Right forelimb (tissue), 1 donor: ENCODE data around the gene NEK8.
A peak's percentile ranks its signal among the peaks of the same experiment; 100 is the strongest.

Experiments
- DNase-seq: peaks from one replicate; pipeline ENCODE4 v3.0.0-alpha.2; 2018

Gene NEK8

DNA sequence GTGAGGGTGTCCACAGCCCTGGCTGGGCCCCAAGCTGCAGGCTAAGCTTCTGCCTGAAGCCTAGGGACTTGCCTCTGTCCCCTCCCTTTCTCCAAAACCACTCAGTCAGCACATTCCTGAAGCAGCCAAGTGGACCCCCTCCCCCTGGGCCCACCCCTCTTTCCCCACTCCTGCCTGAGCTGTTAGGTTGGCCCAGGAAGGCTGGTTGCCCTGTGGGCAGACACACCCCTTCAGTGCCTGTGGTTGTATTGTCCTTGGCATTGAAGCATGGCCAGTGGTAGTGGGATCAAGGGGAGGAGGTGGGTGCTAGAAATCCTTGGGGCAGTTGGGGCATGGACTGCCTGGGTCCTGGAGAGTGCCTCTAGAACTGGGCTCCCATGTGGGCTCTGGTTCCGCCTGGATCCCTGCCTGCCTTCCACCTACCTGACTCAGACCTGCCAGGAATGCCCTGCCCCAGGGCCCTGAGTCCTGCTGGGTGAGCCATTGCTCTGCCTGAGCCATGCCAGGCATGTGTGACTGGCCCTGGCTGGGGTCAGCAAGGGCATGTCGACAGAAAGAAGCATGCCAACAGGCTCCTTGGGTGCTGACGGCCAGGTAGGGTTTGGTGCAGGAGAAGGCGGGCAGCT is 17.3 kb downstream of the NEK8 start:
- DNase-seq = no peak

DNA sequence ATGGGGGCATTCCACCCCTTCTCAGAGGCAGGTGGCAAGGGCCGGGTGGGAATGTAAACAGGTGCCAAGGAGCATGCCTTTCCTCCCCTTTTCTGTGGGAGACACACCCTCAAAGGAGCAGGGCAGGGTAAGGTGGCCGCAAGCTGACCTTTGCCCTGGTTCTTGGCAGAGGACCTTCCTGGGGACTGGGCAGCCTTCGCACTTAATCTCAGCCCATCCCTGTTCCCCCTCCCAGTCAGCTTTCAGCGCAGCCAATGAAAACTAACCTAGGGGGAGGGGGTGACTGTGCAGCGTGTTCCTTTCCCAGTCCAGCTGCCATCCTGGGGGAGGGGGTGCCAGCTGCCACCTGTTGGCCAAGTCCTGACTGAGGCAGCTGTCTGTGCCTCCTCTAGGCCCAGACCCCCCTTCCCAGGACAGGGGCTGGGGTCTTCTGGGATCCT is 18.0 kb downstream of the NEK8 start:
- peak; percentile 80 for DNase-seq

DNA sequence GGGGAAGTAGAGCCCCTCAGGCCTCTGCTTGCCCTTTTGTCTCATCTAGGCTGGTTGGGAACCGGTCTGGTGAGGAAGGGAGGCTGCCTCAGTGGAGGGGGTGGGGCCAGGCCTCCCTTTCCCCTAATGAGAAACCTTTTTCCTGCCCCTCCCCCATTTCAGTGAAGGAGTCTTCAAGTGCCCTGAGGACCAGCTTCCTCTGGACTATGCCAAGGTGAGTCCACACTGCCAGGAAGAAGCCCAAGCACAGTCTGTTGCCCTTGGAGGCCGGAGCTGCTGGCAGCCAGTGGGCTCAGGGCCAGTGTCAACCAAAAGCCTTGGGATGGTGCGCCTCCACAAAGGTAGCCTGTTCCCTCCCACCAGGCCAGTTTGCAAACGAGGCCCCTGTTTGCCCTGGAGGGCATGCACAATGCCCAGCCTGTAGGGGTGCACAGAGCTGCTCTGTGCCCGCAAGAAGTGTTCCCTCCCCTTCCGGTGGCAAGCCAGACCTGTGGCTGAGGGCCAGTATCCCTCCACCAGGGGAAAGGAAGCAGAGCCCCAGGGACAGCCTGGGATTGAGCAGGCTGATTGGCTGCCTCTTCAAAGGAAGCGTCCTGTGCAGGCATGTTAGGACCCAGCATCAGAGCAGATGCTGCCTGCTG is 18.6 kb downstream of the NEK8 start:
- DNase-seq = peak; percentile 70

DNA sequence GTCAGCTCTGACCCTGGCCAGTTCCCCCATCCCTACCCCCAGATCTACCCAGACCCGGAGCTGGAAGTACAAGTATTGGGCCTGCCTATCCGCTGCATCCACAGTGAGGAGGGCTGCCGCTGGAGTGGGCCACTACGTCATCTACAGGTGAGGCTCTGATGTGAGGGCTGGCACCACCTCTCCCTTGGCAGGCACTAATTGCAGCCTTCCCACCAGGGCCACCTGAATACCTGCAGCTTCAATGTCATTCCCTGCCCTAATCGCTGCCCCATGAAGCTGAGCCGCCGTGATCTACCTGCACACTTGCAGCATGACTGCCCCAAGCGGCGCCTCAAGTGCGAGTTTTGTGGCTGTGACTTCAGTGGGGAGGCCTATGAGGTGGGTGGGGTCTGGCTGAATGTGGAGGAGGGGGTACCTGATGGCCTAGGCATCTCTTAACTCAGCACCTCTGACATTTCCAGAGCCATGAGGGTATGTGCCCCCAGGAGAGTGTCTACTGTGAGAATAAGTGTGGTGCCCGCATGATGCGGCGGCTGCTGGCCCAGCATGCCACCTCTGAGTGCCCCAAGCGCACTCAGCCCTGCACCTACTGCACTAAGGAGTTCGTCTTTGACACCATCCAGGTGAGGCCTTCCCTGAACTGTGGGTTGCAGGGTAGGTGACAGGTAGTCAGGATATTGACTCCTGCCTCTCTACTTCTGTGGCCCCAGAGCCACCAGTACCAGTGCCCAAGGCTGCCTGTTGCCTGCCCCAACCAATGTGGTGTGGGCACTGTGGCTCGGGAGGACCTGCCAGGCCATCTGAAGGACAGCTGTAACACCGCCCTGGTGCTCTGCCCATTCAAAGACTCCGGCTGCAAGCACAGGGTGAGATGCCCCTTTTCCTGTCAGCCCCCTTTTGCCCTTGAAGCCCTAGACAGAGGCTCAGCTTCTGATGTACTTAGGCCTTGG is 19.5 kb downstream of the NEK8 start:
- DNase-seq = no peak

DNA sequence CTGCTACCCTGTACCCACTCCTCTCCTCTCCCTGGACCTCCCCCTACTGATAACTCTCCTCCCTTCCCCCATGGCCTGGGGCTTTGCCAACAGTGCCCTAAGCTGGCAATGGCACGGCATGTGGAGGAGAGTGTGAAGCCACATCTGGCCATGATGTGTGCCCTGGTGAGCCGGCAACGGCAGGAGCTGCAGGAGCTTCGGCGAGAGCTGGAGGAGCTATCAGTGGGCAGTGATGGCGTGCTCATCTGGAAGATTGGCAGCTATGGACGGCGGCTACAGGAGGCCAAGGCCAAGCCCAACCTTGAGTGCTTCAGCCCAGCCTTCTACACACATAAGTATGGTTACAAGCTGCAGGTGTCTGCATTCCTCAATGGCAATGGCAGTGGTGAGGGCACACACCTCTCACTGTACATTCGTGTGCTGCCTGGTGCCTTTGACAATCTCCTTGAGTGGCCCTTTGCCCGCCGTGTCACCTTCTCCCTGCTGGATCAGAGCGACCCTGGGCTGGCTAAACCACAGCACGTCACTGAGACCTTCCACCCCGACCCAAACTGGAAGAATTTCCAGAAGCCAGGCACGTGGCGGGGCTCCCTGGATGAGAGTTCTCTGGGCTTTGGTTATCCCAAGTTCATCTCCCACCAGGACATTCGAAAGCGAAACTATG is 20.4 kb downstream of the NEK8 start:
- no peak for DNase-seq

DNA sequence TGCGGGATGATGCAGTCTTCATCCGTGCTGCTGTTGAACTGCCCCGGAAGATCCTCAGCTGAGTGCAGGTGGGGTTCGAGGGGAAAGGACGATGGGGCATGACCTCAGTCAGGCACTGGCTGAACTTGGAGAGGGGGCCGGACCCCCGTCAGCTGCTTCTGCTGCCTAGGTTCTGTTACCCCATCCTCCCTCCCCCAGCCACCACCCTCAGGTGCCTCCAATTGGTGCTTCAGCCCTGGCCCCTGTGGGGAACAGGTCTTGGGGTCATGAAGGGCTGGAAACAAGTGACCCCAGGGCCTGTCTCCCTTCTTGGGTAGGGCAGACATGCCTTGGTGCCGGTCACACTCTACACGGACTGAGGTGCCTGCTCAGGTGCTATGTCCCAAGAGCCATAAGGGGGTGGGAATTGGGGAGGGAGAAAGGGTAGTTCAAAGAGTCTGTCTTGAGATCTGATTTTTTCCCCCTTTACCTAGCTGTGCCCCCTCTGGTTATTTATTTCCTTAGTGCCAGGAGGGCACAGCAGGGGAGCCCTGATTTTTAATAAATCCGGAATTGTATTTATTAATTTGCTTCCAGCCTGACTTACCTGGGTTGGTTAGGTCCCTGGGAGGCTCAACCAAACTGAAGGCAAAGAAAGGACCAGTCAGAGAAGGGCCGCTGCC is 21.1 kb downstream of the NEK8 start:
- DNase-seq = no peak

DNA sequence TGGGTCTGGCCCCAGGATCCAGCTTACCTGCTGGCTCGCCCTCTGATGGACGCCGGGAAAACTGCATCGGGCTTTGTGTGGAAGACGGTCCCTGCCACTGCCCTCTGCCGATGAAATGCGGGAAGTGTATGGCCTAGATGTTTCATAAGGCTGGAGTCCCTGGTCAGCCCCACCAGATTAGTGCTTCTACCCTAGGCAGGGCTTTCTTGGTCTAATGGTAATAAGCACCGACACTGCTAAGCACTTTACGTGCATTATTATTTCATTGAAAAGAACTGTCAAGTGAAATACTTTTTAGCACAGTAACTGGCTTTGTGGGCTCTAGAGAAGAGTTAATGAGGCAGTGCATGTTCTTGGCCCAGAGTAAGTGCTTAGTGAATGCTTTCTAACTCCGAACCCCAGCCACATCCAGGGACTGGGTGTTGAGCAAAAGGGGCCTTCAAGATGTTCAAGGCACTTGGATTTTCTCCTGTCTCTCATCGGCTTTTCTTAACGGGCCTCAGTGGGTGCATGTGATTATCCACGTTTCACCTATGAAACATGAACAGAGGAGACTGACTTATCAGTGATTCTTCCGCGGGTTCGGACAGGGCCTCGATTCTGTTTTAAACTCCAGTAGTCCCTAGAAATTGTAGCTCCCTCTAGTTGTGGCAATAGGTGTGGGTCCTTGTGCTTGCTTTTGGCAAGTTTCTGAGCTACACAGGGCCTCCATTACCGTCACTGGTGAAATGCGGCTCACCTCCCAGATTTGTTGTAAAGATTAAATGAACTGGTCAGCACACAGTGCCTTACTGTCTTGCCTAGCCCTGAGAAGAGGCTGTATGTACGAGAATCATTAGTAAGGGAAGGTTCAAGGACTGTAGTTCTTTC is 21.8 kb downstream of the NEK8 start:
- DNase-seq = peak; percentile 90

DNA sequence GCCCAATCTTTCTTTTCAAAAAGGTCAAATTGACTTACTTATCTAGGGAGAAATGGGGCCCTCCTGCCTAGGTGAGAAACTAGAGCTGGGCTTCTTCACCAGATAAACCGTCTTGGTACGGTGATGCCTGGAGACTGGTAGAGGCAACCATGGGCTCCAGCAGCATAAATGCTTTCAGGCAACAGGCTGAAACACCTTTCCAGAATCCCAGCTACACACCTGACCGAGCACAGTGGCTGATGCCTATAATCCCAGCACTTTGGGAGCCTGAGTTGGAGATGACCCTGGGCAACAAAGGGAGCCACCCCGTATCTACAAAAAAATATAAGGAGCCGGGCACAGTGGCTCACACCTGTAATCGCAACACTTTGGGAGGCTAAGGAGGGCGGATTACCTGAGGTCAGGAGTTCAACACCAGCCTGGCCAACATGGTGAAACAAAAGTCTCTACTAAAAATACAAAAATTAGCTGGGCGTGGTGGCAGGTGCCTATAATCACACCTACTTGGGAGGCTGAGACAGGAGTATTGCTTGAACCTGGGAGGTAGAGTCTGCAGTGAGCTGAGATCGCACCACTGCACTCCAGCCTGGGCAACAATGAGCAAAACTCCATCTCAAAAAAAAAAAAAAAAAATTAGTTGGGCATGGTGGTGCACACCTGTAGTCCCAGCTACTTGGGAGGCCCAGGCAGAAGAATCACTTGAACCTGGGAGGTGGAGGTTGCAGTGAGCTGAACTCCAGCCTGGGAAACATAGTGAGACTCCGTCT is 23.2 kb downstream of the NEK8 start:
- DNase-seq = no peak

DNA sequence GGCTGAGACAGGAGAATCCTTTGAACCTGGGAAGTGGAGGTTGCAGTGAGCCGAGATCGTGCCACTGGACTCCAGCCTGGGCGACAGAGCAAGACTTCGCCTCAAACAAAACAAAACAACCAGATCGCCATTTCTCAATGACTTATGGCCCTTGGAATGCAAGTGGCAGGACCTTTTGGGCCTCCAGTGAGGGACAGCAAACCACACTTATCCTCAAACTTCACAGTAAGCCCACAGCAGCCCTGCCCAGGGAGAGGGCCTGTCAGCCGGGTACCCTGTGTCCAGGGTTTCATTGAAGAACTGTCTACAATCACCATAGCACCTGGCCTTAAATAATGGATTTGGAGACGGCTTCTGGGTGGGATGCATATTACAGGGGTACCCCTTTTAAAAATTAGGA is 26.9 kb downstream of the NEK8 start:
- no peak for DNase-seq

DNA sequence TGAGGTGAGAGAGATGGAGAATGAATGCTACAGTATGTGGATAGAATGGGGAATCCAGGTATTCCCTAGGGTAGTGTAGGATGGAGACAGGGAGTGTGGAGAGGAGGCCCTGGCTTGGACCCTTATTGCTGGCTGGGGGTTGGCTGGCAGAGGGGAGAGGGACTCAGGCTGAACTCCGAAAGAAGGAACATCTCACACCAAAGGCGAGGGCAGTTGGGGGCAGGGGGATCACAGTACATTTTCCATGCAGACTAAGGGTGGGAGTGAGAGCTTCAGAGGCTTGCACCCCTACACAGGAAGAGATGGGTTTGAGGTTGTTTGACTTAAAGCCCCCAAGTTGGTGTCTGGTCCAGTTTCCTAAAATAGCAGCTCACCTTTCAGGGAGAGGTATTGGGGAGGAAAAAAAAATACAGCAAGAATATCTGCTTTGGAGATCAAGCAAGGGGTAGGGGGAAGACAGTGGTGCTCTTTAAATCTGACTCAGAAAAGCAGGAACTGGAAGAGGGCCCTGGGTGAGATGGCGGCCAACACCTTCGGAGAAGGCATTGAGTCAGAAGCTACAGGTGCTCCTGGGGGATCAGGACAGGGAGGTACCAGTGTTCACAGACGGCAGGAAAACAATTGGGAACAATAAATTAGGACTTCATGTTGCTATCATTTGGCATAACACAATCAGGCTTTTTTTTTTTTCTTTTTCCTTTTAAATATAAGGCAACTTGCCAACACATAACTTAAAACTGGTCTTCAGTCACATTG is 27.6 kb downstream of the NEK8 start:
- no peak for DNase-seq

DNA sequence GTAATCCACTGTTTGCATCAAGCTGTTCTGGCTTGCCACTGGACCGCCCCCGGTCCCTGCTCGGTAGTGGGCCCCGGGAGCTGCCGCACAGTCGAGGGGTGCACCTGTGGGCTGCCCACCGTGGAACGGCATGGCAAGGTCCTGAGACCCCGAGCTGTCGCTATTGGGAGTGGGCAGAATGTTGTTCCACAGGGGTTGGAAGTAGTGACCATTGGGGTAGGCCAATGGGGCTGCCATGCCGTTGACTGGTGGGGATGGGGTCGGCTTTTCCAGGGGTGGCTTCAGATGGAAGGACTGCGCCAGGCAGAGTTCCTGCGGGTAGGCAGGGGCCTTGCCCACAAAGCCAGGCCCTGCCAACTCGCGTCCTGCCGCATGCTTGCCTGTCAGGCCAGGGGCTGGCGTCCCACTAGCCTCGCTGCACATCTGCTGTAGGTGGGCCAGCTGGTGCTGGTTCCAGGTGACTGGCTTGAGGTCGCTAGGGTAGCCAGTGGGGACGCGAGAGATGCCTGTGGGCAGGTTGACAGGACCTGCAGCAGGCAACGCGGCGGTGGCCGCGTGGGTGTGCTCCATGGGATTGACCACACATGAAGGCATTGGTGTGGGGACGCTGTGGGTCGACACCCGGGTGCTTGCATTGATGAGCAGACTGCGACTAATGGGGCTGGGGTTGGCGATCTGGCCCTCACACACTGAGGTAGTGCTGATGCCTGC is 30.0 kb downstream of the NEK8 start:
- DNase-seq = no peak

DNA sequence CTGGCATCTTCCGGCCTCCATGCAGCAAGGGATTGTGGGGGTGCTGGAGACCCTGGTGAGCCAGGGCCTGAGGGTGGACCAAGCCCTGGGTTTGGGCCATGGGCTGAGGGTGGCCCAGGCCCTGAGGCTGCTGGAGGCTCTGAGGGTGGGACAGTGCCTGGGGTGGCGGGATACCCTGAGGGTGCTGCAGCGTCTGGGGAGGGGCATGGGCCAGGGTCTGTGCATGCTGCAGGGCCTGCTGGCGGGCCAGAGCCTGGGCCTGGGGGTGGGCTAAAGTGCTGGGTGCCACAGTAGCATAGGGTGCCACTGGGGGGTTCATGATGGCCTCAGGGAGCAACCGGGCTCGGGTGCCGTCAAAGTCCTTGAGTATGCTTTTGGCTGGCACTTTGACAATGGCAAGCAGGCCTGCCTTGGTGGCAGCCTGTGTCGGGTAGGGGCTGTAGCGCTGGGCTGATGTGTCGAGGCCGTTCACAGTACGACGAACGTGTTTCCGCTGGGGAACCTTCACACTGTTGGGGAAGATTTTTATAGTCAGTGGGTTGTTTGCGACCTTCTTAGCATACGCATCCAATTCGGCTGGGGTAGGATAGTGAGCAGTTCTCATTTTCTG is 30.8 kb downstream of the NEK8 start:
- DNase-seq = no peak

DNA sequence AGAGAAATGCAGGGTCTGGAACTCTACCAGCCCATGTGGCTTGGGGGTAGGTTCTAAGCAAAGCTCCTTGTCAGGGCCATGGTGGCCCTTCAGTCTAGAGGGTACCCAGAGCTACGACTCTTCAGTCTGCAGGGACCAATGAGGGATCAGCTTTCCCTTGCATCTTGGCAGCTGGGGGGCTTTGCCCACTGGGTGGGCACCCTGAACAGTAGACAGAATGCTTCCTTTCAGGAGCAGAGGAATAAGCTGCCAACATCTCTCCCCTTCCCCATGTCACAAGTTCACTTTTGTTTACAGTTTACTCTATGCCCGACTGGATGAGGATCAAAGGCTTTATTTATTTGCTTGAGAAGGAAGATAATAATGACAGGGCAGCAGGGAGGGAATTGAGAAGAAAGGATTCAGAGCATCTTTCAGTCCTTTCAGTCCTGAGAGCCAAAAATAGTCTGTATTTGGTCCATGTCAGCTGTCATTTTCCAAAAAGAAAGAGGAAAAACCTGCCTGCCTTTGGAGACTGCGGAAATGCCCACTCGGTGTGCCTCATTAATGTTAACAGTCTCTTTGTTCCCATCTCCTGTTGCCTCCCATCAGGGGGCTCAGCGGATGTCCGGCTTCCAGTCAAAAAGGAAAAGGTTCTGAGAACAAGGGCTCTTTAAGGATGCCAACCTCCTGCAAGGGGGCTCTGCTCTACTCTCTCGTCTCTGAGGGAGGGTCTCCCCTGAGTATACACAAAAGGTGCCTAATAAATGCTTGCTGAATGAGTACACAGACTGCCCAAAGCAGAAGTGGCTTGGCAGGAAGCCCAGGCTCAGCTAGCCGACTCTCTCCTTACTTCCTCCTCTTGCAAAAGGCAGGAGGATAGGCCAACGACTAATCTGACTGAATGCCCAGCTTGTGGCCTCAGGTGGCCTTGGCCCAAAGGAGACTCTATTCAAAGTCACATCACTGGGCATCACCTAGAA is 32.3 kb downstream of the NEK8 start:
- DNase-seq = no peak

DNA sequence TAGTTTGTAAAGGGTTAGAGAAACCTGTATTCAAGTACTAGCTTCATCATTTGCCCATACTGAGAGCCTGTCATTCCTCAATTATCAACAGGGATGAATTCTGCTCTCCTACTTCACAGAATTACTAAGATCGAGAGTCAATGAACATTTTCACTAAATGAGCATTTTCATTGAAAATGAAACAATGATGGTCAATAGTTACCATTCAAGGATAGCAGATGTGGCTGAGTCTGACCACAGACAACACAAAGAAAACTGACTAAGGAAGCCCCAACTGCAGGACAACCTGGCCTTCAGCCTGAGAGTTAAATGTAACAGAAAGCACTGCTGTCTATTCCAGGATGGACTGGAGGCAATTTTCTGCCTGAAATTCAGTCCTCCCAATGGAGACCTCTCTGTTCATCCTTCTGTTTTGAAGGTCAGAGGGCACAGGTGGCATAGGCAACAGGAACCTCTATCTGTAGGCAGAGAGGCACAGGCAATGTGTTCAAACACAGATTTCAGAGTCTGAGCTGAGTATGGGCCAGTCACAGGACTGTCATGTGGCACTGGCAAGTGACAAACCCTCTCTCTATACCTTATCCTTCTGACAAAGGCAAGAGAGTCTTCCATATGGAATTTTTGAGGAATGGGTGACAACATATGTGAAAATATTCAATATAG is 34.7 kb downstream of the NEK8 start:
- DNase-seq = no peak

DNA sequence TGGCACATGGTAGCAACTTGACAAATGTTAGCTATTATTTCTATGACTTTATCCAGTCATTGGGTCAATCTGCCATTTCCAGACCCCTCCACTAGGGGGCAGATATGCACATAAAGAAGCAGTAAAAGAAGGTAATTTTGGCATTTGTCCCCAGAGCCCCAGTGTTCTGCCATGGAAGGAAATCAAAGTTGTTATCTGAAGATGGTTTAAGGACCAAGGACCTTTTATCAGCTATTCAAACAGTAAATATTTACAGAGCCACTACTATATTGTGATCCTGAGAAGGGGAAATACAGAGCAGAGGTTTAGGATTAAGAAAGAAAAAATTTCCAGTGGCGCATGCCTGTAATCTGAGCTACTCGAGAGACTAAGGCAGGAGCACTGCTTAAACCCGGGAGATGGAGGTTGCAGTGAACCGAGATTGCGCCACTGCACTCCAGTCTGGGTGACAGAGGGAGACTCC is 35.2 kb downstream of the NEK8 start:
- peak; percentile 78 for DNase-seq

DNA sequence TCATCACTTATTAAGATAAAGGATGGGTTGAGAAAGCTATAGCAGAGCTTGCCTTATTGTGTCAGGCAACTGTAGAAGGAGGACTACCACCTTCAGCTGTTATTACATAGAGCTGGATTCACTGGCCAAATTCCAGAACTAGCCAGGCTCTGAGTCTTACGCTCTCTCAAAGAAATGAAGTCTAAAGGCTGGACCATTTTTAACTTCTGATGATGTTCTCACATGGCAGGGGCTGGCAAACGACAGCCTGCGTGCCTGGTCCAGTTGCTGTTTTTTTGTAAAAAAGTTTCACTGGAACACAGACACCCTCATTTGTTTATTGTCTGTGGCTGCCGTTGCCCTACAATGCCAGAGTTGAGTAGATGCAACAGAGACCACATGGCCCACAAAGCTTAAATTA is 36.5 kb downstream of the NEK8 start:
- no peak for DNase-seq

DNA sequence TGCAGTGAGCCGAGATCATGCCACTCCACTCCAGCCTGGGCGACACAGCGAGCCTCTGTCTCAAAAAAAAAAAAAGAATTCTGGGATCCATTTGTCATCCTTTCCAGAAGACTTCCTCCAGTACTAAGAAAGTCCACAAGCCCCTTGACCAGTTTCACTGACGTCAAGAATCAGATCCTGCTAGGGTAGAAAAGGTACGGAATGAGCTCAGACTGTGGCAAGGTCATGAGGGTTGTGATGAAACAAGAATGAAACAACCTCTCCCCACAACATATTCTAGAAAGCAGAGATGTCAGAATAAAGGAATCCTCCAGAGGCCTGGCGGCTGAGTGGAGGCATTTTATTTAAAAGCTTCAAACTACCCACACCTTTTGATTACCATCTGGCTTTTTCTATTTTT is 45.1 kb downstream of the NEK8 start:
- DNase-seq = no peak
